H1 (cell line): ENCODE results near the gene CCDC8. TPM values are rescaled to one million over a fixed set of nuclear protein-coding genes. Genes with fewer than 3 reads are reported as not detected.

ENCODE experiments used
- CTCF ChIA-PET: fragments of 300-600 bp; sonication (Branson Sonifier 250); formaldehyde crosslinking; loops from one replicate; lab custom pipeline; 2021; ENCODE audit not compliant: partially characterized antibody; lab: Charles Lee
- POLR2A ChIA-PET: fragments of 300-600 bp; sonication (Branson Sonifier 250); formaldehyde crosslinking; loops from one replicate; lab custom pipeline; 2021; ENCODE audit warnings: inconsistent platforms; ENCODE audit not compliant: partially characterized antibody; lab: Charles Lee
- DNase-seq, 2 experiments: peaks; one replicate each; pipeline versions ENCODE4 v3.0.0 to v3.0.0-alpha.2; 2010 to 2022; ENCODE audit warnings: low spot score in 2 of 2, low read depth in 1 of 2, mixed read lengths in 1 of 2
- FAIRE-seq: peaks from 2 replicates; lab custom pipeline; 2011; peaks lifted over from hg19 to GRCh38; lab: Jason Lieb, UNC
- H2AFZ ChIP-seq: 2 replicates; pipeline ENCODE4 v1.8.1; 2012; ENCODE audit warnings: low read length, inconsistent platforms
- H2AK5ac ChIP-seq: 2 replicates; pipeline ENCODE4 v1.6.1; 2013; ENCODE audit warnings: low read depth, low read length
- H2BK120ac ChIP-seq: replicated peaks from 2 replicates; pipeline ENCODE3; 2013; ENCODE audit warnings: low read depth, low read length, inconsistent platforms
- H2BK12ac ChIP-seq: 2 replicates; pipeline ENCODE4 v1.6.1; 2013; ENCODE audit warnings: low read depth, low read length
- H2BK15ac ChIP-seq: 2 replicates; pipeline ENCODE4 v1.6.1; 2013; ENCODE audit warnings: low read length
- H2BK20ac ChIP-seq: 2 replicates; pipeline ENCODE4 v1.6.1; 2013; ENCODE audit warnings: low read length
- H2BK5ac ChIP-seq: 2 replicates; pipeline ENCODE4 v1.6.1; 2013; ENCODE audit warnings: low read depth, low read length
- H3K14ac ChIP-seq: 2 replicates; pipeline ENCODE4 v1.6.1; 2013; ENCODE audit warnings: inconsistent platforms; ENCODE audit not compliant: insufficient read length
- H3K18ac ChIP-seq: 2 replicates; pipeline ENCODE4 v1.6.1; 2013; ENCODE audit warnings: low read length; ENCODE audit errors: extremely low read depth
- H3K23ac ChIP-seq: 2 replicates; pipeline ENCODE4 v1.6.1; 2013; ENCODE audit warnings: inconsistent platforms; ENCODE audit not compliant: insufficient read length
- H3K23me2 ChIP-seq: 2 replicates; pipeline ENCODE4 v1.6.1; 2013; ENCODE audit warnings: low read depth, low read length
- H3K27ac ChIP-seq: 2 replicates; pipeline ENCODE4 v1.6.1; 2011; ENCODE audit warnings: low read depth, low read length, inconsistent platforms
- H3K27me3 ChIP-seq, 4 experiments: replicated peaks in 1 of 4; 1 replicate in 1 of 4; 2 replicates in 3 of 4; pipeline versions ENCODE4 v1.6.1 to v1.8.1; 2011 to 2013; ENCODE audit warnings: low read length in 3 of 4, mild to moderate bottlenecking in 3 of 4, inconsistent platforms in 2 of 4, mixed read lengths in 2 of 4, moderate library complexity in 1 of 4; ENCODE audit not compliant: control insufficient read depth in 3 of 4, insufficient read depth in 3 of 4; ENCODE audit errors: extremely low read depth in 1 of 4
- H3K36me3 ChIP-seq, 4 experiments: 2 replicates each; pipeline versions ENCODE4 v1.6.1 to v1.8.1; 2011 to 2013; ENCODE audit warnings: mild to moderate bottlenecking in 4 of 4, low read length in 3 of 4, moderate library complexity in 2 of 4, control low read depth in 1 of 4, inconsistent platforms in 1 of 4; ENCODE audit not compliant: insufficient read depth in 4 of 4, control insufficient read depth in 2 of 4
- H3K4ac ChIP-seq: replicated peaks from 2 replicates; pipeline ENCODE3; 2013; ENCODE audit warnings: low read length, low read depth, mixed read lengths, inconsistent platforms; ENCODE audit not compliant: insufficient read length
- H3K4me1 ChIP-seq, 4 experiments: replicated peaks in 1 of 4; 1 replicate in 1 of 4; 2 replicates in 3 of 4; pipeline versions ENCODE4 v1.6.1 to v1.8.1; 2011 to 2013; ENCODE audit warnings: low read length in 3 of 4, inconsistent platforms in 2 of 4, mixed read lengths in 1 of 4; ENCODE audit not compliant: insufficient read depth in 4 of 4, control insufficient read depth in 3 of 4
- H3K4me2 ChIP-seq, 2 experiments: 2 replicates each; pipeline versions ENCODE4 v1.6.1 to v1.8.1; 2011 to 2013; ENCODE audit warnings: low read depth in 2 of 2, low read length in 2 of 2, control low read depth in 1 of 2, inconsistent platforms in 1 of 2, mild to moderate bottlenecking in 1 of 2; ENCODE audit not compliant: insufficient read depth in 1 of 2
- H3K4me3 ChIP-seq, 4 experiments: fragments of 200-600, 300-600 bp in 1 of 4; sonication (generic), shearing (Covaris generic), sonication (Bioruptor Twin) in 1 of 4; 2 replicates each; pipeline versions ENCODE4 v1.5.1 to v1.8.1; 2011 to 2016; ENCODE audit warnings: low read length in 4 of 4, low read depth in 3 of 4, control low read depth in 2 of 4, inconsistent platforms in 2 of 4, mild to moderate bottlenecking in 2 of 4, mixed read lengths in 1 of 4, moderate library complexity in 1 of 4; ENCODE audit not compliant: insufficient read depth in 2 of 4; ENCODE audit errors: extremely low read depth in 1 of 4
- H3K56ac ChIP-seq: replicated peaks from 2 replicates; pipeline ENCODE3; 2013; ENCODE audit warnings: low read depth, mild to moderate bottlenecking, mixed read lengths, low read length, inconsistent platforms; ENCODE audit not compliant: insufficient read length
- H3K79me1 ChIP-seq: 2 replicates; pipeline ENCODE4 v1.6.1; 2013; ENCODE audit warnings: low read depth, low read length, control low read depth
- H3K79me2 ChIP-seq, 2 experiments: 2 replicates each; pipeline versions ENCODE4 v1.6.1 to v1.8.1; 2012 to 2013; ENCODE audit warnings: low read length in 2 of 2, mild to moderate bottlenecking in 2 of 2, inconsistent platforms in 1 of 2; ENCODE audit not compliant: insufficient read depth in 2 of 2, control insufficient read depth in 1 of 2
- H3K9ac ChIP-seq, 4 experiments: replicated peaks in 1 of 4; 1 replicate in 1 of 4; 2 replicates in 3 of 4; pipeline versions ENCODE4 v1.6.1 to v1.8.1; 2011 to 2013; ENCODE audit warnings: low read depth in 3 of 4, low read length in 3 of 4, control low read depth in 2 of 4, mild to moderate bottlenecking in 2 of 4, moderate library complexity in 2 of 4, inconsistent platforms in 1 of 4; ENCODE audit errors: extremely low read depth in 1 of 4
- H3K9me3 ChIP-seq, 2 experiments: 2 replicates each; pipeline versions ENCODE4 v1.6.1 to v1.8.1; 2012 to 2013; ENCODE audit warnings: mild to moderate bottlenecking in 2 of 2, moderate library complexity in 2 of 2, control low read depth in 1 of 2, inconsistent platforms in 1 of 2, low read depth in 1 of 2, low read length in 1 of 2, mixed read lengths in 1 of 2; ENCODE audit not compliant: insufficient read depth in 2 of 2
- H4K20me1 ChIP-seq, 2 experiments: replicated peaks in 1 of 2; 2 replicates each; pipeline versions ENCODE3 to v1.8.1; 2011 to 2013; ENCODE audit warnings: inconsistent platforms in 2 of 2, low read length in 2 of 2, mild to moderate bottlenecking in 1 of 2; ENCODE audit not compliant: insufficient read depth in 2 of 2, control insufficient read depth in 1 of 2
- H4K5ac ChIP-seq: 2 replicates; pipeline ENCODE4 v1.6.1; 2013; ENCODE audit warnings: low read length, low read depth, mixed read lengths, inconsistent platforms; ENCODE audit not compliant: insufficient read length
- H4K8ac ChIP-seq: 2 replicates; pipeline ENCODE4 v1.8.0; 2013; ENCODE audit warnings: mild to moderate bottlenecking, moderate library complexity, low read length, inconsistent platforms; ENCODE audit not compliant: insufficient read depth; ENCODE audit errors: extremely low read depth
- H4K91ac ChIP-seq: replicated peaks from 2 replicates; pipeline ENCODE3; 2013; ENCODE audit warnings: low read length, mixed read lengths, inconsistent platforms; ENCODE audit not compliant: insufficient read length
- CBX5 ChIP-seq: fragments of 300-800, 300-1000 bp; sonication (generic); IDR thresholded peaks from 2 replicates; pipeline ENCODE4 v1.7.1; 2016; ENCODE audit warnings: antibody characterized with exemption, low read length, low read depth
- JUND ChIP-seq: IDR thresholded peaks from 2 replicates; pipeline ENCODE4 v1.6.1; 2011; ENCODE audit warnings: mild to moderate bottlenecking, improper control_type of control experiment, low read length
- MAX ChIP-seq: IDR thresholded peaks from 2 replicates; pipeline ENCODE4 v1.6.1; 2012; ENCODE audit warnings: inconsistent platforms
- PHF8 ChIP-seq: fragments of 200-600 bp; sonication (generic); conservative IDR thresholded peaks from 2 replicates; pipeline ENCODE4 v1.7.1; 2012; ENCODE audit warnings: low read depth, mild to moderate bottlenecking, inconsistent platforms, low read length, moderate library complexity
- RAD21 ChIP-seq, 2 experiments: IDR thresholded peaks in 1 of 2; conservative IDR thresholded peaks in 1 of 2; 2 replicates each; pipeline ENCODE4 v1.6.1; 2011; ENCODE audit warnings: low read depth in 2 of 2, low read length in 2 of 2, improper control_type of control experiment in 1 of 2, inconsistent platforms in 1 of 2, mild to moderate bottlenecking in 1 of 2, moderate library complexity in 1 of 2
- RXRA ChIP-seq: IDR thresholded peaks from 2 replicates; pipeline ENCODE4 v1.6.1; 2011; ENCODE audit warnings: low read depth, mild to moderate bottlenecking, low read length, moderate library complexity; ENCODE audit not compliant: insufficient read depth
- YY1 ChIP-seq: IDR thresholded peaks from 2 replicates; pipeline ENCODE4 v1.6.1; 2011; ENCODE audit warnings: low read depth, mild to moderate bottlenecking, low read length
- WGBS, 2 experiments: shearing (Covaris generic) in 1 of 2; methylation state at CpG; one replicate each; pipeline versions ENCODE4 v1.1.6 to v1.1.7; 2013 to 2015; ENCODE audit warnings: low lambda C conversion rate in 2 of 2, mixed read lengths in 2 of 2, inconsistent platforms in 1 of 2, low coverage in 1 of 2, missing lambda C conversion rate in 1 of 2; ENCODE audit not compliant: insufficient replicate concordance in 2 of 2, insufficient coverage in 1 of 2, insufficient read length in 1 of 2; ENCODE audit errors: extremely low coverage in 1 of 2, missing lambda C conversion rate in 1 of 2; 5-methylcytosine and 5-hydroxymethylcytosine counted together
- polyA plus RNA-seq, 7 experiments: library from polyadenylated mRNA; depleted of rRNA in 3 of 7; stranded (reverse) in 5 of 7; unstranded in 2 of 7; fragments of >200 nt in 5 of 7; fragments of 200-250 nt in 2 of 7; gene quantifications; 1 replicate in 5 of 7; 2 replicates in 1 of 7; 4 replicates in 1 of 7; pipeline versions ENCODE4 v1.2.1 to v1.2.3, GENCODE V29; 2011 to 2013; ENCODE audit warnings: missing spikeins in 2 of 7, mixed read lengths in 2 of 7
- total RNA-seq: library from RNA; stranded (reverse); fragmentation: NEBNext Ultra II Directional; extraction: Animal tissue kit (Norgen Biotek cat#: 25700); gene quantifications from 2 replicates; pipeline ENCODE4 v1.2.1, GENCODE V29; 2021
- TF ChIP-seq, protein P1 (sequence below): IDR thresholded peaks from 2 replicates; pipeline ENCODE4 v1.6.1; 2011; ENCODE audit warnings: low read length, improper control_type of control experiment

CCDC8 gene
- total and polyA plus RNA-seq, 2 of the 8 experiments (the other 6 are each of a cell fraction or from before 2014, with no cell fraction given) = 4.9 to 13.6 TPM

DNA sequence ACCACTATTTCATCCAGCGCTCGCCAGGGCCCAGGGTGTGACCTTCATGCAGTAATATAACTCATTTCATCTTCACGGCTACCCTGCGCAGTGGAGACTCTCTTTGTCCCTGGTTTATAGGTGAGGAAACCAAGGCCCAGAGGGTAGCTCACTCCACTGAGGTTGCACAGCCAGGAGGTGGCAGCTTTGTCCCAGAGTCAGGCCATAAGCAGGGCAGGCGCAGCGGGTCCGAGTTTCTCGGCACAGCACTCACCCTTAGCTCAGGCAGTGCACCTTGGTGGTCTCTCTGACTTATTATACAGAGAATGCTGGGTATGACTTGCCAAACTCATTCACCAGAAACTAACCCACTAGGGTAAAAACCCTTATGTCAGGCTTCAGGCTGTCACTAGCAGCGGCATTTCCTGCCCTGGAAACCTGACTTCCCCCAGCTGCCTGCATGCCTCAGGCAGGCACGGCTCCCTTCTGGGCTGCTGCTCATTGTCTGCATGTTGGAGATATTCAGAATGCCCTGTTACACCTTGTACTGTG lies 41.9 kb downstream of the CCDC8 start:
- Histone ChIP-seq H4K8ac (no peak overlapping the region), H3K27me3 (no peaks in the 10 kb centered on the region), H3K9ac (peak overlapping the region in 1 of 4 experiments; percentile 13; a peak in 2 of 7 replicates), H3K4me3 (no peak overlapping the region), H3K4me1 (peaks cover 14 to 30% (median 21%) of the 10 kb centered on the region in 4 experiments), H4K91ac (peak overlapping the region; percentile 5), H3K4ac (peak overlapping the region; percentile 44), H4K20me1 (peaks cover 3 to 13% of the 10 kb centered on the region in 2 experiments), H3K79me2 (peaks cover 3 to 58% of the 10 kb centered on the region in 2 experiments; a peak in 3 of 4 replicates), H3K79me1 (peaks cover 16% of the 10 kb centered on the region), H2BK120ac (no peak overlapping the region), H2BK5ac (peak overlapping the region; percentile 67), H3K18ac (no peak overlapping the region; the same call in 1 of the 2 replicates), H2AK5ac (0 out of 2 replicates have a peak overlapping the region, but pooled peaks have one; percentile 8), H3K14ac (no peak overlapping the region), H3K9me3 (no peaks in the 10 kb centered on the region), H3K27ac (no peak overlapping the region), H3K23ac (no peak overlapping the region), H3K4me2 (no peak overlapping the region; a peak in 1 of 4 replicates), H3K56ac (no peak overlapping the region), H2AFZ (no peak overlapping the region), H2BK20ac (no peak overlapping the region), H2BK12ac (0 out of 2 replicates have a peak overlapping the region, but pooled peaks have one; percentile 0), H2BK15ac (no peak overlapping the region), H3K36me3 (peaks cover 2 to 24% (median 14%) of the 10 kb centered on the region in 4 experiments; a peak in 7 of 8 replicates), H3K23me2 (no peaks in the 10 kb centered on the region), H4K5ac (no peak overlapping the region)
- DNase-seq (no peak), FAIRE-seq (no peak)
- 92% methylated on average over 10 of the region's 10 CpGs; no CpG with 5 or more reads in 1 of the 2 experiments for WGBS, 2 experiments
- CTCF ChIA-PET = interaction anchor here (0.6 to 7.5 kb wide), 17 partner anchors 10 to 179 kb away, joined by 3 to 58 read pairs (median 3); partner anchors contain the start of gene PPP5C
- POLR2A ChIA-PET = interaction anchor here (1.1 to 2.0 kb wide), 7 partner anchors 11 to 24 kb away, joined by 3 to 8 read pairs (median 4); no protein-coding TSS in a partner anchor
- TF ChIP-seq PHF8 = no peak
- no peak for TF ChIP-seq YY1
- no peak for TF ChIP-seq CBX5
- TF ChIP-seq MAX = no peak
- TF ChIP-seq JUND = no peak
- TF ChIP-seq, protein P1, sequence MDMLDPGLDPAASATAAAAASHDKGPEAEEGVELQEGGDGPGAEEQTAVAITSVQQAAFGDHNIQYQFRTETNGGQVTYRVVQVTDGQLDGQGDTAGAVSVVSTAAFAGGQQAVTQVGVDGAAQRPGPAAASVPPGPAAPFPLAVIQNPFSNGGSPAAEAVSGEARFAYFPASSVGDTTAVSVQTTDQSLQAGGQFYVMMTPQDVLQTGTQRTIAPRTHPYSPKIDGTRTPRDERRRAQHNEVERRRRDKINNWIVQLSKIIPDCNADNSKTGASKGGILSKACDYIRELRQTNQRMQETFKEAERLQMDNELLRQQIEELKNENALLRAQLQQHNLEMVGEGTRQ = no peak
- TF ChIP-seq RXRA = no peak
- TF ChIP-seq RAD21 (IDR thresholded peaks at IDR 0.05 in 1 of 2, conservative IDR thresholded peaks at IDR 0.05 in 1 of 2; ENCODE audit: low read depth in 2 of 2, low read length in 2 of 2) = peak; percentile 18 to 28; a peak in 2 of 4 replicates
